Measurements from ENCODE around the gene KLHDC8B.
"Not testable (repeated sequence)": the region's sequence is repeated elsewhere in the genome, so short reads cannot be mapped to it uniquely, and the experiment has no call there.

KLHDC8B gene

GRCh38 chr3:49198161-49198560 is 26.8 kb downstream of the KLHDC8B start:
- DNase-seq, result no peak

DNA sequence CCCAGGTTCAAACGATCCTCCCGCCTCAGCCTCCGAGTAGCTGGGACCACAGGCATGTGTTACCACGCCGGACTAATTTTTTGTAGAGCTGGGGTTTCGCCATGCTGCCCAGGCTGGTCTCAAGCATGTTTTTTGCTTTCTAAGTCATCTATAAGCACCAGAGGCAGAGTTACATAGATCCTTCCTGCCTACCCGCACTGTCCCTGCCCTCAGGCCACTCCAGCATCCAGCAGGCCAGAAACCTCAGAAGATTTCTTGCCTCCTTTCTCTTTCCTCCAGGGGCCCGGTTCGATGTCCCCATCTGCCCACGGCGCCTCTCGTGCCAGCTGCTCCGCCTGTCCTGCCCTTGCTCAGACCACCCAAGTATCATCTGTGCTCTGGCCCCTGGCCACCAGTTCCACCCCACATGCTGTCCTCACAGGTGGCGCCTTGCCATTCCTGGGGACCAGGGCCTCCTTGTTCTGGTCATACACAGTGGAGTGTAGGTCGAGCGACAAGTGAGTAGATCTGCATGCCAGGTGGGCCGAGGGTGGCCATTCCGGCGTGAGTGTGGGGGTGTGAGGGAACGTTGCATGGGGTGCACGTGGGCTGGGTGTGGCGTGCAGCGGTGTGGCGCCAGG is 27.3 kb downstream of the KLHDC8B start:
- no peak for DNase-seq

DNA sequence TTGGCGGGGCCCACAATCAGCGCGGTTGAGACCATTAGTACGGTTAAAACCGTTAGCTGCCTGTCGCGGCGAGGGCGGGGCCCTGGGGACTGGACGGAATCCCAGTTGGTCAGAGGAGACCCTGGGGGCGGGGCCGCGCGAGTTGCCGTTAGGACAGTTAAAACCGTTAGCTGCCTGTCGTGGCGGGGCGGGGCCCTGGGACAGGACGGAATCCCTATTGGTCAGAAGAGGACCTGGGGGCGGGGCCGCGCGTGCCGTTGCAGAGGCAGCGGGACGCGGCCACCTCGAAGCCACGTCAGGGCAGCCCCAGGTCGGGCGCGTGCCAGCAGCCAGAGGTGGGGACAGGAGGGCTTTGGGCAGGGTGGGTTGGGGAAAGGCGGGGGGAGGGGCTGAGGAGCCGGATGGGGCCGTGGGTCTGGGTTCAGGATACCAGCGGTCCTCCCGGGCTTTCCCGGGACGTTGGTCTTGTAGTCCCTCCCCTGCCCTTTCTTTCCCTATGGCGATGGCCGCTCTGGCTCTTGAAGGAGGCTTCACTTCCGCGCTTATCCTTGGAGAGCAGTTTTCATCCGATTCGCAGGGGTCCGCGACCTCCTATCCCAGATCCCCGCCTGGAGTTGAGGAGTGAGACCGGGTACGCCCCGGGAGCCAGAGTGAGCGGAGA is 28.0 kb downstream of the KLHDC8B start:
- no peak for DNase-seq

DNA sequence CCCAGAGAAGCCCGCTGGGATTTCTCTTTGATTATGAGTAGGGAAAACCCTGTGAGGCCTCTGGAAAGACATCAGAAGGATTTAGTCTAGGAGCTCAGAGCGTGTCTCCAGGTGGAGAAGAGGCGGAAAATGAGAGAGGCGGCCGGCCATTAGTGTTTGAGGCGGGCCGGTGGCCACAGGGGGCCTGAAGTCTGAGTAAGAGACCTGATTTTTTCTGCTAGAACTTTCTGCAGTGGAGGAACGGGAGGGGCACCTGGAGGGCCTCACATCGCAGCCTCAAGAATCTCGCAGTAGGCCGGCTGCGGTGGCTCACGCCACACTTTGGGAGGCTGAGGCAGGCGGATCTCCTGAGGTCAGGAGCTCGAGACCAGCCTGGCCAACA is 28.5 kb downstream of the KLHDC8B start:
- DNase-seq, result no peak

DNA sequence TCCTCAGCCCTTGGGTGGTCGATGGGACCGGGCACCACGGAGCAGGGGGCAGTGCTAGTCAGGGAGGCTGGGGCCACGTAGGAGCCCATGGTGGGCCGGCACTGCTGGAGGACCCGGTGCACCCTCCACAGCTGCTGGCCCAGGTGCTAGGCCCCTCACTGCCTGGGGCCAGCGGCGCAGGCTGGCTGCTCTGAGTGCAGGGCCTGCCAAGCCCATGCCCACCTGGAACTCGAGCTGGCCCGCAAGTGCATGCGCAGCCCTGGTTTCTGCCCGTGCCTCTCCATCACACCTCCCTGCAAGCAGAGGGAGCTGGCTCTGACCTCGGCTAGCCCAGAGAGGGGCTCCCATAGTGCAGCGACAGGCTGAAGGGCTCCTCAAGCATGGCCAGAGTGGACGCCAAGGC is 42.1 kb downstream of the KLHDC8B start:
- no peak for DNase-seq

DNA sequence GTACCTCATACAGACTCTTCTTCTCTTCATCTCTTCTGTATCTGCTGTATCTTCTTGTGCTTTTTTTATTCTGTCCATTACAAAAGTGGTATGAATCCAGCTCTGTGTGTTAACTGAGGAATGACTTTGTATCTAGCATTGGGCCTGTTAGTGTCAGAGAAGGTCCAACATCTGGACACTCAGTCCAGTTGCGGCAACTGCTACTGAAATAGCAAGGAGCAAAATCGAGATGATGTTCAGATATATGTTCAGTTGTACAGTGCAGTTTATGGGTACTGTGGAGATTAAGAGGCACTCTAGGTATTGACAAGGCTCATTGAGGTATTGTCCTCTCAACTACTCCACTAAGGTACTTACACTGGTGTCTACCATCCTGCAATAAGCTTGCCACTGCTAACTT is 42.6 kb downstream of the KLHDC8B start:
- no peak for DNase-seq

DNA sequence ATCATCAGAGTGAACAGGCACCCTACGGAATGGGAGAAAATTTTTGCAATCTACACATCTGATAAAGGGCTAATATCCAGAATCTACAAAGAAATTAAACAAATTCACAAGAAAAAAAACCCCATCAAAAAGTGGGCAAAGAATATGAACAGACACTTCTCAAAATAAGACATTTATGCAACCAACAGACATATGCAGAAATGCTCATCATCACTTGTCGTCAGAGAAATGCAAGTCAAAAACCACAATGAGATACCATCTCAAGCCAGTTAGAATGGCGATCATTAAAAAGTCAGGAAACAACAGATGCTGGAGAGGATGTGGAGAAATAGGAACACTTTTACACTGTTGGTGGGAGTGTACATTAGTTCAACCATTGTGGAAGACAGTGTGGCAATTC is 45.3 kb downstream of the KLHDC8B start:
- not testable (repeated sequence) for DNase-seq

- DNase-seq, result not testable (repeated sequence)
These were observed 45.7 kb downstream of the KLHDC8B start for GRCh38 chr3:49217108-49217507.

- no peak for DNase-seq
These were observed 46.5 kb downstream of the KLHDC8B start for GRCh38 chr3:49217688-49218470.

DNA sequence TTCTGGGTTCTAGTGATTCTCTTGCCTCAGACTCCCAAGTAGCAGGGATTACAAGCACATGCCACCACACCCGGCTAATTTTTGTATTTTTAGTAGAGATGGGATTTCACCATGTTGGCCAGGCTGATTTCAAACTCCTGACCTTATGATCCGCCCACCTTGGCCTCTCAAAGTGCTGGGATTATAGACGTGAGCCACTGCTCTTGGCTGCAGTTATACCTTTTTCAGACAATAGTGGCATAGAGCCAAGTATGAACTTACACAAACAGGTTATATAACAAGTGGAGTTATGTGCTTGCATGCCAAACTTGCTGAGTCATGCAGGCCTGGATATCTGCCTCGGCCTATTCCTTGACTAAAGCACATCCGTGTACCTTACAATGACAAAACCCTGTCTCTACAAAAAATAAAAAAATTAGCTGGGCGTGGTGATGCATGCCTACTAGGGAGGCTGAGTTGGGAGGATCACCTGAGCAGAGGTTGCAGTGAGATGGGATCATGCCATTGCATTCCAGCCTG is 47.1 kb downstream of the KLHDC8B start:
- not testable (repeated sequence) for DNase-seq

DNA sequence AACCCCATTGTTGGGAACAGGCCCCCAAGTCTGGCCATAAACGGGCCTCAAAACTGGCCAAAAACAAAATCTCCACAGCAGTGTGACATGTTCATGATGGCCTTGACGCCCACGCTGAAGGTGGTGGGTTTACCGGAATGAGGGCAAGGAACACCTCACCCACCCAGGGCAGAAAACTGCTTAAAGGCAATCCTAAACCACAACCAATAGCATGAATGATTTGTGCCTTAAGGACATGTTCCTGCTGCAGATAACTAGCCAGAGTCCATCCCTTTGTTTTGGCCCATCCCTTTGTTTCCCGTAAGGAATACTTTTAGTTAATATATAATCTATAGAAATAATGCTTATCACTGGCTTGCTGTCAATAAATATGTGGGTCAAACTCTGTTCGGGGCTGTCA is 47.7 kb downstream of the KLHDC8B start:
- no peak for DNase-seq

DNA sequence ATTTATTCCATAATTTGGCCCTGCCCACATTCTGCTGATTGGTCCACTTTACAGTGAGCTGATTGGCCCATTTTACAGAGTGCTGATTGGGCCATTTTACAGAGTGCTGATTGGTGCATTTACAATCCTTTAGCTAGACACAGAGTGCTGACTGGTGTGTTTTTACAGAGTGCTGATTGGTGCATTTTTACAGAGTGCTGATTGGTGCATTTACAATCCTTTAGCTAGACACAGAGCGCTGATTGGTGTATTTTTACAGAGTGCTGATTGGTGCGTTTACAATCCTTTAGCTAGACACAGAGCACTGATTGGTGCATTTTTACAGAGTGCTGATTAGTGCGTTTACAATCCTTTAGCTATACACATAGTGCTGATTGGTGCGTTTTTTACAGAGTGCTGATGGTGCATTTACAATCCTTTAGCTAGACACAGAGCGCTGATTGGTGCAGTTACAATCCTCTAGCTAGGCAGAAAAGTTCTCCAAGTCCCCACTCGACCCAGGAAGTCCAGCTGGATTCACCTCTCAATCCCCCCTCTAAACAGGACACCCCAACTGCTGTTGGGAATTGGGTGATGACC is 49.7 kb downstream of the KLHDC8B start:
- not testable (repeated sequence) for DNase-seq

GRCh38 chr3:49222002-49222401 is 50.6 kb downstream of the KLHDC8B start:
- DNase-seq, result no peak

All from activated CD4-positive, alpha-beta T cell treated with anti-CD3 and anti-CD28 coated beads, Interleukin-2, Interleukin-6, amounts not matched to agents 100 ng/mL and 50 ng/mL, durations not matched to agents 16 hours and 8 hours (primary cell).